GM12801 (cell line): Measurements from ENCODE around the gene LARP1.

ENCODE experiments used
- TF ChIP-seq, protein P1 (sequence below): IDR thresholded peaks from one replicate; pipeline ENCODE4 v1.5.1; 2011; ENCODE audit warnings: control low read depth; ENCODE audit not compliant: insufficient read length; ENCODE audit errors: extremely low read depth

The LARP1 gene

DNA sequence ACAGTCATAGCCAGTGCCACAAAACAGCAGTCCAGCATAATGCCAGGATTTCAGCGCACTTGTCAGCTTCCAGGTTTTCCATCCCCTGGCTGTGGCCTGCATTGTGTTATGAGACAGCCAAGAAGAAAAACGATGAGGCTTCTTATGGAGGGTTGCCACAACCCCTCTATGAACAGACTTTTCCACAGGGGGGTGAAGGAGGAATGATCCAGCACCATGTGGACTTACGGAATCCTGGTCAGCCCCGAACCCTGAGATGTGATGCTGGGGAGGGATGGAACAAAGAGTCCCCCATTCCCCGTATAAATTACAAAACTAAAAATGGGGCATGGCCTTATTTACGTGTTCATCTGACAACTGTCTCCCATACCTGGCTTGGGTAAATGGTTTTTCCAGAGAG lies 62.6 kb downstream of the LARP1 start:
- TF ChIP-seq, protein P1, sequence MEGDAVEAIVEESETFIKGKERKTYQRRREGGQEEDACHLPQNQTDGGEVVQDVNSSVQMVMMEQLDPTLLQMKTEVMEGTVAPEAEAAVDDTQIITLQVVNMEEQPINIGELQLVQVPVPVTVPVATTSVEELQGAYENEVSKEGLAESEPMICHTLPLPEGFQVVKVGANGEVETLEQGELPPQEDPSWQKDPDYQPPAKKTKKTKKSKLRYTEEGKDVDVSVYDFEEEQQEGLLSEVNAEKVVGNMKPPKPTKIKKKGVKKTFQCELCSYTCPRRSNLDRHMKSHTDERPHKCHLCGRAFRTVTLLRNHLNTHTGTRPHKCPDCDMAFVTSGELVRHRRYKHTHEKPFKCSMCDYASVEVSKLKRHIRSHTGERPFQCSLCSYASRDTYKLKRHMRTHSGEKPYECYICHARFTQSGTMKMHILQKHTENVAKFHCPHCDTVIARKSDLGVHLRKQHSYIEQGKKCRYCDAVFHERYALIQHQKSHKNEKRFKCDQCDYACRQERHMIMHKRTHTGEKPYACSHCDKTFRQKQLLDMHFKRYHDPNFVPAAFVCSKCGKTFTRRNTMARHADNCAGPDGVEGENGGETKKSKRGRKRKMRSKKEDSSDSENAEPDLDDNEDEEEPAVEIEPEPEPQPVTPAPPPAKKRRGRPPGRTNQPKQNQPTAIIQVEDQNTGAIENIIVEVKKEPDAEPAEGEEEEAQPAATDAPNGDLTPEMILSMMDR, result no peak

DNA sequence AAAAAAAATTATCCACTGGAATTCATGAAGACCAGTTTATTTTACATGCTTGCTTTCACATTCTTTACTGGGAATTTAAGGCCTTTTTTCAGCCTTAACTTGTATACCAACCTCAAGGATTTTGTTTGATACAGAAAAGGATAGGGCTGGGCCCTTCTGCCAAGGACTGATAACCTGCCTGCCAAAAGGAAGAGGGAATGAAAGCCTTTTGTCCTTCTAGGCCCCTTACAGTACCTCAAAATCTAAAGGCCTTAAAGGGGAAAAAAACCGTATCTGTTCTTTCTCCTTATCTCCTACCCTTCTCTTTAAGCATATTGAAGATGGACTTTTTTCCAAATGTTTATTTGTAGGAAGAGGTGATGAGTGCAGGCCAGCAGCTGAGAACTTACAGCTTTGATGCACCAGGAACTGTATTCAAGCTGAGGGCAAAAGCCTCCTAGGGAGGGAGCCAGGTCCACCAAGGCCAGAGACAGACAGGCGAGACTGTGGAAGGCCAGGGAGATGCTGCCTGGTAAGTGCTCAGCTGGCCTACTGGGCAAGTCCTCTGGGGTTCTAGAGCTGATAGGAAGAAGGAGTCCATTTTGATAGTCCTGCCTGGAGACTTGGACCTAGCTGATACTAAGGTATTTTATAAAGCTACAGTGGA lies 63.4 kb downstream of the LARP1 start:
- TF ChIP-seq, protein P1, result no peak

DNA sequence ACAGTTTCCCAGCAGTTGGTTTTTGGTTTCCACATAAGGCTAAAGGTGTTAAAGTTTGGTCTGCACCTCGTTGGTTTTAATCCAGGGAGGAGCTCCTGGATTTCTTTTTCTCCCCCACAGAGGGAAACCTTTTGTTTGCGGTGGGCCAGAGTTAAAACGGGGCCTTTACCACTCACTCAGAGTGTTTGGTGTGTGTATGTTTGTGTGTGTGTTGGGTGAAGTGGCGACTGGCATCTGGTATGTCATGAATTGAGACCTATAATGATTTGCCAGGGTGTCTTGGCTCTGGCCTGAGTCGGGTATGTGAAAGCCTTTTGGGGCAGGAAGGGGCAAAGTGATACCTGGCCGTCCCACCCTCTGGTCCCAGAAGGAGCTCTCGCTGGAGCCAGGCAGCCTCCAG lies 64.4 kb downstream of the LARP1 start:
- TF ChIP-seq, protein P1, result no peak

DNA sequence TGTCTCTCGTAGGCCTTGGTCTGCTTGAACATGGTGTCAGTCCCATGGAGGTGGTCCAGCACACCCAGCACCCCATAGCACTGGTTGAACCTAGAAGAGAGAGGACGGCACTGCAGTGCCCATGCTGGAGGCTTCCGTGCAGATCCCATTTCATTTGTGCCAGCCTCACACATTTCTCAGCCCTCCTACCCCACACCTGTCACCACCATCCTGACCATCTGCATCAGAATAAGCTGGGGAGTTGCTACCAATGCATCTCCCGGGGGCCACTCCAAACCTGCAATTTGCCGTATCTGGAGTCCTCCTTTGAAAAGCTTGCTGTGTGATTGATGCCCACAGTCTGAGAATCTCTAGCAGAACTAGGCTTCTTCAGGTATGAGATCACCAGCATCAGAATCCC lies 65.2 kb downstream of the LARP1 start:
- TF ChIP-seq, protein P1, result no peak

DNA sequence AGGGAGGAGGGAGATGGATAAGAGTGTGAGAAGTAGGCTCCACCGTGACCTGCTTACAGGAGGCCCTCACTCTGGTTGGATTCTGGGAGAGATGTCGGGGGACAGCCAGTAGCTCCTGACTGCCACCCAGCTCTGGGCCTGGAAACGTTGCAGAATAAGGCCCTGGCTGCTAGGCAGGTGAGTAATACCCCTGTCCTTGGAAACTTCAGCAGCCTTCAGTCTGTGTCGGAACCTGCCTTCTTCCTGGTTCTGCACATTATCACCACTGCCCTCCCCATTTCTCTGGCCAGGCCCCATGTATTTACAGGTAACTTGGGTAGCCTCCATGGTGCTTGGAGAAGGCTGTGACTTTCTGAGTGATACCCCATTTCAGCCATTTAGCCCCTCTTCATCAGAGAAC lies 68.4 kb downstream of the LARP1 start:
- TF ChIP-seq, protein P1, result no peak

DNA sequence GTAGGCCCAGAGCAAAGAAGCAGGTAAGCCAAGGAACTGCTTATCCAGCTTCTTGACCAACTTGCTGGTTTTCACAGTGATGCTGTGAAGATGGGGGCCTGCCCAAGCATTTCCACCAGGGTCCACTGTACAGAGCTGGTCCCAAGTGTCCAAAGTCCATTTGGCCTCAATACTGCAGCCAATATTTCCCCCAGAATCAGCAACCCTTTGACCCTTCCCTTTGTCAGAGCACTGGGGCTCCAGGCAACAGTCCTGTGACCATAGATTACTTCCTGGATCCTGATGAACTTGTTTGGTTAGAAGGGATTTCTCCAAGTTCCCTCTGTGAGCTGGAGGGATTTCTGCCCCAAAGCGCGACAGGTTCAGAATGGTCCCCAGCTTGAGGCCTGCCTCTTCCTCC lies 68.9 kb downstream of the LARP1 start:
- TF ChIP-seq, protein P1, result no peak

DNA sequence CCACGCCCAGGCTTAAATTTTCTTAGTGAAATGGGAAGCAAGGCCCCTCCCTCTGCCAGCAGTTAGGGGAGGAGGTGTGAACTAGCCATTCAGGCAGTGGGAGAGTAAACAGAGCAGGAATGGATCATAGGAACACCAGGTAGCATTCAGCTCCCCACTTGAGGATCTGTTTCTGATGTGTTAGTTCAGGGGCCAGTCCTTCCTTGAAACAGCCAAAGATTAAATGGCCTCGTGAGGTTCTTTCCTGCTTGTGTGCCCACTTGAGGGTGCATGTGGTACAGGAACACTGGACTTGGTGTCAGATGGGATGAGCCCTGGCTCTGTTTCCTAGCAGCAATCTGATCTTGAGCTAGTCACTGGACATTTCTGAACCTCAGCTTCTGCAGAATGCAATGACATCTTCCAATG lies 74.0 kb downstream of the LARP1 start:
- TF ChIP-seq, protein P1, result no peak
